HepG2 (cell line): ENCODE measurements around the gene ERBB3. TPM values are rescaled to one million over a fixed set of nuclear protein-coding genes. Genes with fewer than 3 reads are reported as not detected.

Experiments
- ARNTL ChIP-seq: sonication (generic); formaldehyde crosslinking; IDR thresholded peaks from 2 replicates; pipeline ENCODE4 v1.4.0; 2020; ENCODE audit warnings: mild to moderate bottlenecking, missing genetic modification reagents
- GATAD1 ChIP-seq: IDR thresholded peaks from 2 replicates; pipeline ENCODE4 v1.6.1; 2016; ENCODE audit warnings: missing genetic modification reagents, missing compliant biosample characterization
- KLF6 ChIP-seq: IDR thresholded peaks from 2 replicates; pipeline ENCODE4 v1.8.0; 2016; ENCODE audit warnings: missing biosample characterization, missing genetic modification reagents
- MAF1 ChIP-seq: sonication (generic); formaldehyde crosslinking; IDR thresholded peaks from 2 replicates; pipeline ENCODE4 v1.5.0; 2020; ENCODE audit warnings: missing genetic modification reagents, borderline replicate concordance
- MIER3 ChIP-seq: IDR thresholded peaks from 2 replicates; pipeline ENCODE4 v1.6.1; 2016; ENCODE audit warnings: missing compliant biosample characterization, borderline replicate concordance
- NPAS2 ChIP-seq: sonication (generic); formaldehyde crosslinking; IDR thresholded peaks from 2 replicates; pipeline ENCODE4 v1.8.0; 2022; ENCODE audit warnings: mild to moderate bottlenecking, missing genetic modification reagents, borderline replicate concordance
- RAD21 ChIP-seq: fragments of 450-650 bp; formaldehyde crosslinking; IDR thresholded peaks from 2 replicates; pipeline ENCODE4 v1.5.0; 2020; ENCODE audit warnings: mild to moderate bottlenecking
- RFX1 ChIP-seq: fragments of 450-650 bp; IDR thresholded peaks from 2 replicates; pipeline ENCODE4 v1.6.1; 2017
- SOX13 ChIP-seq, 3 experiments: fragments of 450-650 bp in 1 of 3; sonication (generic) in 1 of 3; formaldehyde crosslinking in 1 of 3; IDR thresholded peaks in 2 of 3; conservative IDR thresholded peaks in 1 of 3; 2 replicates each; pipeline versions ENCODE4 v1.5.0 to v1.6.1; 2016 to 2020; ENCODE audit warnings: antibody characterized with exemption in 1 of 3, mild to moderate bottlenecking in 1 of 3, missing compliant biosample characterization in 1 of 3, missing genetic modification reagents in 1 of 3, moderate library complexity in 1 of 3
- SOX6 ChIP-seq, 2 experiments: fragments of 450-650 bp in 1 of 2; sonication (generic) in 1 of 2; formaldehyde crosslinking in 1 of 2; IDR thresholded peaks; 2 replicates each; pipeline versions ENCODE4 v1.4.0 to v1.6.1; 2017 to 2020; ENCODE audit warnings: antibody characterized with exemption in 1 of 2, mild to moderate bottlenecking in 1 of 2, missing genetic modification reagents in 1 of 2
- TEAD2 ChIP-seq: sonication (generic); formaldehyde crosslinking; IDR thresholded peaks from 2 replicates; pipeline ENCODE4 v1.9.0; 2021; ENCODE audit warnings: missing genetic modification reagents
- XRCC5 ChIP-seq: fragments of 200-400 bp; formaldehyde crosslinking; optimal IDR thresholded peaks from 2 replicates; pipeline ENCODE3; 2017; ENCODE audit warnings: mild to moderate bottlenecking, low read length
- ZNF326 ChIP-seq: sonication (generic); formaldehyde crosslinking; IDR thresholded peaks from 2 replicates; pipeline ENCODE4 v1.4.0; 2020; ENCODE audit warnings: missing genetic modification reagents, borderline replicate concordance
- ZSCAN12 ChIP-seq: sonication (generic); formaldehyde crosslinking; IDR thresholded peaks from 2 replicates; pipeline ENCODE4 v1.9.0; 2021; ENCODE audit warnings: mild to moderate bottlenecking, missing genetic modification reagents
- polyA plus RNA-seq, 8 experiments: library from polyadenylated mRNA; depleted of rRNA in 3 of 8; stranded (reverse) in 7 of 8; unstranded in 1 of 8; fragments of >200 nt; fragmentation: Illumina TruSeq in 4 of 8; extraction: Trizol in 4 of 8; gene quantifications; 2 replicates each; pipeline versions ENCODE4 v1.2.1 to v1.2.3, GENCODE V29; 2011 to 2016; ENCODE audit warnings: low read depth in 4 of 8, missing spikeins in 1 of 8, mixed read lengths in 1 of 8; ENCODE audit not compliant: insufficient read depth in 1 of 8
- total RNA-seq, 5 experiments: library from RNA; depleted of rRNA; stranded (reverse); fragments of >200 nt; fragmentation: Illumina TruSeq; extraction: Trizol; gene quantifications; 2 replicates each; pipeline ENCODE4 v1.2.3, GENCODE V29; 2016; ENCODE audit warnings: low read depth in 1 of 5
- TF ChIP-seq, protein P1 (sequence below): sonication (generic); formaldehyde crosslinking; conservative IDR thresholded peaks from 2 replicates; pipeline ENCODE4 v1.4.0; 2020; ENCODE audit warnings: mild to moderate bottlenecking, missing genetic modification reagents, moderate library complexity
- TF ChIP-seq, protein P2 (sequence below): IDR thresholded peaks from 2 replicates; pipeline ENCODE4 v1.6.1; 2018; ENCODE audit warnings: missing genetic modification reagents
- TF ChIP-seq, protein P3 (sequence below): sonication (generic); formaldehyde crosslinking; IDR thresholded peaks from 2 replicates; pipeline ENCODE4 v1.4.0; 2020; ENCODE audit warnings: missing genetic modification reagents
- TF ChIP-seq, protein P4 (sequence below): IDR thresholded peaks from 2 replicates; pipeline ENCODE4 v1.6.1; 2016
- TF ChIP-seq, protein P5 (sequence below): IDR thresholded peaks from 2 replicates; pipeline ENCODE4 v1.6.1; 2012; ENCODE audit warnings: low read depth, low read length, improper control_type of control experiment
- TF ChIP-seq, protein P6 (sequence below): sonication (generic); formaldehyde crosslinking; IDR thresholded peaks from 2 replicates; pipeline ENCODE4 v1.8.0; 2022; ENCODE audit warnings: mild to moderate bottlenecking, missing genetic modification reagents, borderline replicate concordance

The ERBB3 gene
- total and polyA plus RNA-seq, 2 of the 13 experiments (the other 11 are each of a cell fraction or from before 2014, with no cell fraction given) = 93.6 to 358 TPM

DNA sequence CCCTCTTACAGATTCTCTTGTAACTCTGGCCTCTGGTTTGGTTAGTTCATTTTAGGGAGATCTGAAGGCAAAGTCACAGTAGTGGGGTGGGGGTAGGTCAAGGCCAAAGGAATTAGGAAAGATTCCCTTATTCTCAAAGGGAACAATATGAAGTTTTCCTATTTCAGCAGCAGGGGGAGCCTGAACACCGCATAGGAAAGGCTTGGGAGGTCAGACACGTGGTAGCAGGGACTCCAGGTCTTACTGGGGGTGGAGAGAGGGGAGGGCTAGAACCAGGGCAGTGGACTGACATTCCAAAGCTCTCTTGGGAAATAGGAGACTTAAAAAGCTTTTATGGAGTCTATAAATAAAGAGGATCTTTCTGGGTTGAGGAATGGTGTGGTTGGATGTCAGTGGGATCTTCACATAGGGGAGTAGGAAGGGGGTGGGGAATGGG lies 39.4 kb downstream of the ERBB3 start (continued):
- TF ChIP-seq, protein P1, sequence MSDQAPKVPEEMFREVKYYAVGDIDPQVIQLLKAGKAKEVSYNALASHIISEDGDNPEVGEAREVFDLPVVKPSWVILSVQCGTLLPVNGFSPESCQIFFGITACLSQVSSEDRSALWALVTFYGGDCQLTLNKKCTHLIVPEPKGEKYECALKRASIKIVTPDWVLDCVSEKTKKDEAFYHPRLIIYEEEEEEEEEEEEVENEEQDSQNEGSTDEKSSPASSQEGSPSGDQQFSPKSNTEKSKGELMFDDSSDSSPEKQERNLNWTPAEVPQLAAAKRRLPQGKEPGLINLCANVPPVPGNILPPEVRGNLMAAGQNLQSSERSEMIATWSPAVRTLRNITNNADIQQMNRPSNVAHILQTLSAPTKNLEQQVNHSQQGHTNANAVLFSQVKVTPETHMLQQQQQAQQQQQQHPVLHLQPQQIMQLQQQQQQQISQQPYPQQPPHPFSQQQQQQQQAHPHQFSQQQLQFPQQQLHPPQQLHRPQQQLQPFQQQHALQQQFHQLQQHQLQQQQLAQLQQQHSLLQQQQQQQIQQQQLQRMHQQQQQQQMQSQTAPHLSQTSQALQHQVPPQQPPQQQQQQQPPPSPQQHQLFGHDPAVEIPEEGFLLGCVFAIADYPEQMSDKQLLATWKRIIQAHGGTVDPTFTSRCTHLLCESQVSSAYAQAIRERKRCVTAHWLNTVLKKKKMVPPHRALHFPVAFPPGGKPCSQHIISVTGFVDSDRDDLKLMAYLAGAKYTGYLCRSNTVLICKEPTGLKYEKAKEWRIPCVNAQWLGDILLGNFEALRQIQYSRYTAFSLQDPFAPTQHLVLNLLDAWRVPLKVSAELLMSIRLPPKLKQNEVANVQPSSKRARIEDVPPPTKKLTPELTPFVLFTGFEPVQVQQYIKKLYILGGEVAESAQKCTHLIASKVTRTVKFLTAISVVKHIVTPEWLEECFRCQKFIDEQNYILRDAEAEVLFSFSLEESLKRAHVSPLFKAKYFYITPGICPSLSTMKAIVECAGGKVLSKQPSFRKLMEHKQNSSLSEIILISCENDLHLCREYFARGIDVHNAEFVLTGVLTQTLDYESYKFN = peak; percentile 43
- TF ChIP-seq RAD21 = peak; percentile 80
- TF ChIP-seq, protein P2, sequence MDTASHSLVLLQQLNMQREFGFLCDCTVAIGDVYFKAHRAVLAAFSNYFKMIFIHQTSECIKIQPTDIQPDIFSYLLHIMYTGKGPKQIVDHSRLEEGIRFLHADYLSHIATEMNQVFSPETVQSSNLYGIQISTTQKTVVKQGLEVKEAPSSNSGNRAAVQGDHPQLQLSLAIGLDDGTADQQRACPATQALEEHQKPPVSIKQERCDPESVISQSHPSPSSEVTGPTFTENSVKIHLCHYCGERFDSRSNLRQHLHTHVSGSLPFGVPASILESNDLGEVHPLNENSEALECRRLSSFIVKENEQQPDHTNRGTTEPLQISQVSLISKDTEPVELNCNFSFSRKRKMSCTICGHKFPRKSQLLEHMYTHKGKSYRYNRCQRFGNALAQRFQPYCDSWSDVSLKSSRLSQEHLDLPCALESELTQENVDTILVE (CRISPR knock-in tag) = peak; percentile 70; the same call in 1 of the 2 replicates
- TF ChIP-seq ZSCAN12 (CRISPR knock-in tag) = no peak
- TF ChIP-seq TEAD2 (CRISPR knock-in tag) = no peak
- no peak for TF ChIP-seq RFX1
- TF ChIP-seq SOX6 (IDR thresholded peaks at IDR 0.05) = no peak
- peak; percentile 52; the same call in 1 of the 2 replicates for TF ChIP-seq SOX6 (CRISPR knock-in tag; IDR thresholded peaks at IDR 0.05)
- TF ChIP-seq NPAS2 (CRISPR knock-in tag) = no peak
- TF ChIP-seq, protein P3, sequence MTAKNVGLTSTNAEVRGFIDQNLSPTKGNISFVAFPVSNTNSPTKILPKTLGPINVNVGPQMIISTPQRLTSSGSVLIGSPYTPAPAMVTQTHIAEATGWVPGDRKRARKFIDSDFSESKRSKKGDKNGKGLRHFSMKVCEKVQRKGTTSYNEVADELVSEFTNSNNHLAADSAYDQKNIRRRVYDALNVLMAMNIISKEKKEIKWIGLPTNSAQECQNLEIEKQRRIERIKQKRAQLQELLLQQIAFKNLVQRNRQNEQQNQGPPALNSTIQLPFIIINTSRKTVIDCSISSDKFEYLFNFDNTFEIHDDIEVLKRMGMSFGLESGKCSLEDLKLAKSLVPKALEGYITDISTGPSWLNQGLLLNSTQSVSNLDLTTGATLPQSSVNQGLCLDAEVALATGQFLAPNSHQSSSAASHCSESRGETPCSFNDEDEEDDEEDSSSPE = 0 out of 2 replicates have a peak, but pooled peaks have one; percentile 52
- TF ChIP-seq, protein P4, sequence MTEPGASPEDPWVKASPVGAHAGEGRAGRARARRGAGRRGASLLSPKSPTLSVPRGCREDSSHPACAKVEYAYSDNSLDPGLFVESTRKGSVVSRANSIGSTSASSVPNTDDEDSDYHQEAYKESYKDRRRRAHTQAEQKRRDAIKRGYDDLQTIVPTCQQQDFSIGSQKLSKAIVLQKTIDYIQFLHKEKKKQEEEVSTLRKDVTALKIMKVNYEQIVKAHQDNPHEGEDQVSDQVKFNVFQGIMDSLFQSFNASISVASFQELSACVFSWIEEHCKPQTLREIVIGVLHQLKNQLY (CRISPR knock-in tag) = 0 out of 2 replicates have a peak, but pooled peaks have one; percentile 36
- TF ChIP-seq ARNTL (CRISPR knock-in tag) = peak; percentile 80
- peak; percentile 48; the same call in 1 of the 2 replicates for TF ChIP-seq MIER3 (CRISPR knock-in tag)
- TF ChIP-seq KLF6 (CRISPR knock-in tag) = no peak
- TF ChIP-seq, protein P5, sequence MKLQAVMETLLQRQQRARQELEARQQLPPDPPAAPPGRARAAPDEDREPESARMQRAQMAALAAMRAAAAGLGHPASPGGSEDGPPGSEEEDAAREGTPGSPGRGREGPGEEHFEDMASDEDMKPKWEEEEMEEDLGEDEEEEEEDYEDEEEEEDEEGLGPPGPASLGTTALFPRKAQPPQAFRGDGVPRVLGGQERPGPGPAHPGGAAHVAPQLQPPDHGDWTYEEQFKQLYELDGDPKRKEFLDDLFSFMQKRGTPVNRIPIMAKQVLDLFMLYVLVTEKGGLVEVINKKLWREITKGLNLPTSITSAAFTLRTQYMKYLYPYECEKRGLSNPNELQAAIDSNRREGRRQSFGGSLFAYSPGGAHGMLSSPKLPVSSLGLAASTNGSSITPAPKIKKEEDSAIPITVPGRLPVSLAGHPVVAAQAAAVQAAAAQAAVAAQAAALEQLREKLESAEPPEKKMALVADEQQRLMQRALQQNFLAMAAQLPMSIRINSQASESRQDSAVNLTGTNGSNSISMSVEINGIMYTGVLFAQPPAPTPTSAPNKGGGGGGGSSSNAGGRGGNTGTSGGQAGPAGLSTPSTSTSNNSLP = 0 out of 2 replicates have a peak, but pooled peaks have one; percentile 64
- TF ChIP-seq, protein P6, sequence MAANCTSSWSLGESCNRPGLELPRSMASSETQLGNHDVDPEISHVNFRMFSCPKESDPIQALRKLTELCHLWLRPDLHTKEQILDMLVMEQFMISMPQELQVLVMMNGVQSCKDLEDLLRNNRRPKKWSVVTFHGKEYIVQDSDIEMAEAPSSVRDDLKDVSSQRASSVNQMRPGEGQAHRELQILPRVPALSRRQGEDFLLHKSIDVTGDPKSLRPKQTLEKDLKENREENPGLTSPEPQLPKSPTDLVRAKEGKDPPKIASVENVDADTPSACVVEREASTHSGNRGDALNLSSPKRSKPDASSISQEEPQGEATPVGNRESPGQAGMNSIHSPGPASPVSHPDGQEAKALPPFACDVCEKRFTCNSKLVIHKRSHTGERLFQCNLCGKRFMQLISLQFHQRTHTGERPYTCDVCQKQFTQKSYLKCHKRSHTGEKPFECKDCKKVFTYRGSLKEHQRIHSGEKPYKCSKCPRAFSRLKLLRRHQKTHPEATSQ (CRISPR knock-in tag) = peak; percentile 59; the same call in 1 of the 2 replicates
- no peak for TF ChIP-seq SOX13 (IDR thresholded peaks at IDR 0.05)
- TF ChIP-seq SOX13 (CRISPR knock-in tag; conservative IDR thresholded peaks at IDR 0.05 in 1 of 2, IDR thresholded peaks at IDR 0.05 in 1 of 2) = no peak
- TF ChIP-seq GATAD1 (CRISPR knock-in tag) = peak; percentile 75
- TF ChIP-seq XRCC5 = peak; percentile 39
- TF ChIP-seq MAF1 (CRISPR knock-in tag) = no peak
- TF ChIP-seq ZNF326 = no peak
